Measurements from ENCODE around the gene MTHFR.
A peak's percentile ranks its signal among the peaks of the same experiment; 100 is the strongest.

The MTHFR gene

GRCh38 chr1:11807133-11807532 lies 1.4 kb upstream of the MTHFR start:
- no peak for TF ChIP-seq POLR2AphosphoS5 (IDR thresholded peaks at IDR 0.05; ENCODE audit: low read depth, low read length)
- no peak for TF ChIP-seq SIN3A (IDR thresholded peaks at IDR 0.05; ENCODE audit: borderline replicate concordance, insufficient read depth, low read length)
- TF ChIP-seq, protein P1, sequence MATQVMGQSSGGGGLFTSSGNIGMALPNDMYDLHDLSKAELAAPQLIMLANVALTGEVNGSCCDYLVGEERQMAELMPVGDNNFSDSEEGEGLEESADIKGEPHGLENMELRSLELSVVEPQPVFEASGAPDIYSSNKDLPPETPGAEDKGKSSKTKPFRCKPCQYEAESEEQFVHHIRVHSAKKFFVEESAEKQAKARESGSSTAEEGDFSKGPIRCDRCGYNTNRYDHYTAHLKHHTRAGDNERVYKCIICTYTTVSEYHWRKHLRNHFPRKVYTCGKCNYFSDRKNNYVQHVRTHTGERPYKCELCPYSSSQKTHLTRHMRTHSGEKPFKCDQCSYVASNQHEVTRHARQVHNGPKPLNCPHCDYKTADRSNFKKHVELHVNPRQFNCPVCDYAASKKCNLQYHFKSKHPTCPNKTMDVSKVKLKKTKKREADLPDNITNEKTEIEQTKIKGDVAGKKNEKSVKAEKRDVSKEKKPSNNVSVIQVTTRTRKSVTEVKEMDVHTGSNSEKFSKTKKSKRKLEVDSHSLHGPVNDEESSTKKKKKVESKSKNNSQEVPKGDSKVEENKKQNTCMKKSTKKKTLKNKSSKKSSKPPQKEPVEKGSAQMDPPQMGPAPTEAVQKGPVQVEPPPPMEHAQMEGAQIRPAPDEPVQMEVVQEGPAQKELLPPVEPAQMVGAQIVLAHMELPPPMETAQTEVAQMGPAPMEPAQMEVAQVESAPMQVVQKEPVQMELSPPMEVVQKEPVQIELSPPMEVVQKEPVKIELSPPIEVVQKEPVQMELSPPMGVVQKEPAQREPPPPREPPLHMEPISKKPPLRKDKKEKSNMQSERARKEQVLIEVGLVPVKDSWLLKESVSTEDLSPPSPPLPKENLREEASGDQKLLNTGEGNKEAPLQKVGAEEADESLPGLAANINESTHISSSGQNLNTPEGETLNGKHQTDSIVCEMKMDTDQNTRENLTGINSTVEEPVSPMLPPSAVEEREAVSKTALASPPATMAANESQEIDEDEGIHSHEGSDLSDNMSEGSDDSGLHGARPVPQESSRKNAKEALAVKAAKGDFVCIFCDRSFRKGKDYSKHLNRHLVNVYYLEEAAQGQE (IDR thresholded peaks at IDR 0.05; ENCODE audit: insufficient read depth in 1 of 2, low read depth in 2 of 2, low read length in 2 of 2), result no peak
- TF ChIP-seq TAF1 (IDR thresholded peaks at IDR 0.05; ENCODE audit: borderline replicate concordance, insufficient read depth, low read length), result no peak
- no peak for TF ChIP-seq FOXP2 (optimal IDR thresholded peaks at IDR 0.05; ENCODE audit: borderline replicate concordance, extremely low read depth, extremely low read length, insufficient read depth)

- TF ChIP-seq, protein P1 (IDR thresholded peaks at IDR 0.05; ENCODE audit: insufficient read depth in 1 of 2, low read depth in 2 of 2, low read length in 2 of 2), result no peak
- TF ChIP-seq SIN3A (IDR thresholded peaks at IDR 0.05; ENCODE audit: borderline replicate concordance, insufficient read depth, low read length), result peak; percentile 14; the same call in 1 of the 2 replicates
Measured at GRCh38 chr1:11806307-11806936, 658 bp upstream of the MTHFR start.

GRCh38 chr1:11804666-11805421 lies 920 bp downstream of the MTHFR start:
- TF ChIP-seq SIN3A (IDR thresholded peaks at IDR 0.05; ENCODE audit: borderline replicate concordance, insufficient read depth, low read length), result no peak
- TF ChIP-seq, protein P1 (IDR thresholded peaks at IDR 0.05; ENCODE audit: insufficient read depth in 1 of 2, low read depth in 2 of 2, low read length in 2 of 2), result no peak
- no peak for TF ChIP-seq TAF1 (IDR thresholded peaks at IDR 0.05; ENCODE audit: borderline replicate concordance, insufficient read depth, low read length)
- TF ChIP-seq POLR2AphosphoS5 (IDR thresholded peaks at IDR 0.05; ENCODE audit: low read depth, low read length), result no peak
- no peak for TF ChIP-seq FOXP2 (optimal IDR thresholded peaks at IDR 0.05; ENCODE audit: borderline replicate concordance, extremely low read depth, extremely low read length, insufficient read depth)

DNA sequence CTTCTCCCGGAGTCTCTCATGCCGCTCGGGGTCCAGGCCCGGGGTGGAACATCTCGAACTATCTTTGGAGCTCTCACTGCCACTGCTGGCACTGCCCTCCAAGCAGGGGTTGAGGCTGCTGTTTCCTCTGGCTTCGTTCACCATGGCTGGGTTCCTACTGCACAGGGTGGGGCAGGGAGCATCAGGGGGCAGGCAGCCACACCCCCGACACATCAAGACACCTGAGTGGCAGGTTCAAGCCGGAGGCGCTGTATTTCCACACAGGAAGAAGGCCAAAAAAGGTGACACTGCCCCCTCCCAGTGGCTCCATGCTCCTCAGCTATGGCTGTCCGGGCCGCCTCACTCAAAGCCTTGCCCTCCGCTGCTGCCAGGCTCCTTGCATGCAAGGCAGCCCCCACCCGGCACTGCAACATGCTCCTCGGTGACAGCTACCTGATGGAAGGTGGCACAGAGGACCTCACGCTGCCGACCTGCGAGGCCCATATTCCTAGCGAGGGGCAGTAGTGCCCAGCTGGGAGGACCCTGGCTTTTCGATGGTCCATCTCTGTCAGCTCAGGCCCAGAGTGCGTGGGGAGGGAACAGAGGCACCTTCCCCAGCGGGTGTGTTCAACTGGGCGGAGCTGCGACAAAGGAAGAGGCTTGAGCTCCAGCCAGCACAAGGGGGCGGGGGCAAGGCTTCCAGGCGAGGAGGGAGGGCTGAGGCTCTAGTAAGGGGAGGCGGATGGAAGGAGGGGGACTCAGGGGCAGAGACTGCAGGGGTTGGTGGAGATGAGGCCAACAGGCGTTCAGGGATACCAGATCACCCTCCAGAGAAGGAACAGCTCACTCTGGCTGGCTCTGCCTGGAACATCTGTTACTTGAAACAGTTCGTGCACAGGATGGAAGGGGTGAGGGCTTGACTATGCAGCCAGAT lies 2.5 kb downstream of the MTHFR start:
- TF ChIP-seq FOXP2 (optimal IDR thresholded peaks at IDR 0.05; ENCODE audit: borderline replicate concordance, extremely low read depth, extremely low read length, insufficient read depth) (peak; percentile 18), TAF1 (IDR thresholded peaks at IDR 0.05; ENCODE audit: borderline replicate concordance, insufficient read depth, low read length) (0 out of 2 replicates have a peak, but pooled peaks have one; percentile 52), POLR2AphosphoS5 (IDR thresholded peaks at IDR 0.05; ENCODE audit: low read depth, low read length) (peak; percentile 66; the same call in 1 of the 2 replicates), SIN3A (IDR thresholded peaks at IDR 0.05; ENCODE audit: borderline replicate concordance, insufficient read depth, low read length) (0 out of 2 replicates have a peak, but pooled peaks have one; percentile 32)
- TF ChIP-seq, protein P1 (IDR thresholded peaks at IDR 0.05; ENCODE audit: insufficient read depth in 1 of 2, low read depth in 2 of 2, low read length in 2 of 2), result no peak

Data from PFSK-1 (cell line).